Upper lobe of left lung (tissue), 6 donors: ENCODE results near the gene ZNF524. TPM values are rescaled to one million over a fixed set of nuclear protein-coding genes. Genes with fewer than 3 reads are reported as not detected.

Experiments
- ATAC-seq, 2 donors: fragments of 200-7000 bp; cut with Tn5 transposase; one replicate each; pipeline ENCODE4 v1.9.1; 2022; ENCODE audit warnings: mild to moderate bottlenecking in 2 of 2, moderate library complexity in 2 of 2; ENCODE audit not compliant: low FRiP score in 2 of 2
- DNase-seq, 2 donors: peaks; one replicate each; pipeline ENCODE4 v3.0.0-alpha.2; 2019 to 2020
- H3K27ac ChIP-seq, 4 donors: fragments of 200-600 bp; sonication (generic); one replicate each; pipeline ENCODE4 v1.5.1; 2016 to 2019
- H3K27me3 ChIP-seq, 4 donors: fragments of 200-600 bp; sonication (generic); one replicate each; pipeline ENCODE4 v1.5.1; 2017 to 2019
- H3K36me3 ChIP-seq, 4 donors: fragments of 200-600 bp; sonication (generic); one replicate each; pipeline ENCODE4 v1.5.1; 2016 to 2019
- H3K4me1 ChIP-seq, 4 donors: fragments of 200-600 bp; sonication (generic); one replicate each; pipeline ENCODE4 v1.5.1; 2018 to 2019
- H3K4me3 ChIP-seq, 4 donors: fragments of 200-600 bp; sonication (generic); one replicate each; pipeline ENCODE4 v1.5.1; 2017 to 2019; ENCODE audit warnings: mild to moderate bottlenecking in 2 of 4, moderate library complexity in 1 of 4
- H3K9me3 ChIP-seq, 4 donors: fragments of 200-600 bp; sonication (generic); one replicate each; pipeline ENCODE4 v1.5.1; 2018 to 2019
- EP300 ChIP-seq, 4 donors: sonication (generic); formaldehyde crosslinking; IDR thresholded peaks; one replicate each; pipeline ENCODE4 v1.5.1; 2017; ENCODE audit warnings: antibody characterized with exemption in 4 of 4, control low read depth in 2 of 4
- POLR2A ChIP-seq, 4 donors: fragments of 450-650 bp; IDR thresholded peaks; one replicate each; pipeline ENCODE4 v1.5.1; 2016 to 2017; ENCODE audit warnings: antibody characterized with exemption in 4 of 4, mild to moderate bottlenecking in 2 of 4
- POLR2AphosphoS5 ChIP-seq, 2 donors: sonication (generic); formaldehyde crosslinking; IDR thresholded peaks; one replicate each; pipeline ENCODE4 v1.5.1; 2017; ENCODE audit warnings: antibody characterized with exemption in 2 of 2
- WGBS, 2 donors: methylation state at CpG; one replicate each; pipeline ENCODE4 v1.1.5; 2017 to 2018; 5-methylcytosine and 5-hydroxymethylcytosine counted together
- total RNA-seq, 6 donors: library from RNA; depleted of rRNA in 4 of 6; stranded (reverse); fragments of >200 nt in 4 of 6; gene quantifications; one replicate each; pipeline versions ENCODE4 v1.1.0 to v1.2.1, GENCODE V29; 2016 to 2021
- TF ChIP-seq, protein P1 (sequence below), 6 experiments: fragments of 450-650 bp in 4 of 6; fragments of 200-600 bp in 2 of 6; sonication (generic) in 2 of 6; IDR thresholded peaks; one replicate each; pipeline ENCODE4 v1.5.1; 2016 to 2019; ENCODE audit warnings: antibody characterized with exemption in 6 of 6
- donor health status: DM: no; HTN: no; CAD: no; lungs with moderate emphysema.
- donor health status: DM: no; HTN: yes; CAD: no; lungs with severe emphysema.

ZNF524 gene, protein sequence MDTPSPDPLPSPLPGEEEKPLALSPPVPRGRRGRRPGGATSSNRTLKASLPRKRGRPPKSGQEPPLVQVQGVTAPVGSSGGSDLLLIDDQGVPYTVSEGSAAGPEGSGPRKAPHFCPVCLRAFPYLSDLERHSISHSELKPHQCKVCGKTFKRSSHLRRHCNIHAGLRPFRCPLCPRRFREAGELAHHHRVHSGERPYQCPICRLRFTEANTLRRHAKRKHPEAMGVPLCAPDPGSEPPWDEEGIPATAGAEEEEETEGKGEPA
- total RNA-seq: 10 to 100 TPM; 19.9 to 58.7 (median 34.9) TPM

DNA sequence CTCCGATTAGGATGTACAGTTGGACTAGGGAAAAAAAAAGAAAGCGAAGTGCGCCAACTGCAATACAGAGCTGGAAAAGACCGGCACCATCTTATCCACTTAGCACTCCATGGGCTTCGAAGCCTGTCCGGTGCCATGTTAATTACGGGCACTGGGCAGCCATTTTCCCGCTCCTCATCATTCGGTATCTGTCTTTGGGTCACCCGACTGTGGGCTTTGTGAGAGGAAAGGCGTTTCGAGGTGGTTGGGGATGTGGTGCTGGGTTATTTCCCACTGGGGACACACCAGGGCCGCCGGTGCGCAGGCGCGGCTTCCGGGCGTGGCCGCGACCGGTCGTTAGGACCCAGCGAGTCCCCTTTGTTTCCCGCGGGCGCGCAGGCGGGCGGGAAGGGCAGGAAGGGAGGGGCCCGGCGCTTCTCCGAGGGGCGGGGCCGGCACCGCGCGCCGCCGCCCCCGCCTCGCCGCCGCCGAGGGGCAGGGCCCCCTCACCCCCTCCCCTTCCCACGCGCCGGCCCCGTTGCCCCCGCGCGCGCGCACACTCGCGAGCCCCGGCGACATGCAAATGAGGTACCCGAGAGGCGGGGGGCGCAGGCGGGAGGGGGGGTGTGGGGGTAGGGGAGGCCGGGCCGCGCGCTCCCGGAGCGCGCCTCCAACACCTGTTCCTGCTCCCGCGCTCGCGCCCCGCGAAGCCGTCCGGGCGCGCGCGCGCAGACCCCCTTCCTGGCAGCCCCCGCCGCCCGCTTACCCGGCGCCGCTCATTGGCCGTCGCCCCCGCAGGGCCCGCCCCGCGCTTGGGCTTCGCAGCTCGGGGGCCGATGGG lies at the start of gene ZNF524:
Gene ZNF524, plus strand, starts transcription at position 447 of the 820 bp plus-strand sequence. CDS start 1,825 bp downstream, outside the sequence.
- peak; percentile 82 to 84 for ATAC-seq
- WGBS, 2 donors: 0% methylated on average over 10 to 52 of the region's 97 CpGs

DNA sequence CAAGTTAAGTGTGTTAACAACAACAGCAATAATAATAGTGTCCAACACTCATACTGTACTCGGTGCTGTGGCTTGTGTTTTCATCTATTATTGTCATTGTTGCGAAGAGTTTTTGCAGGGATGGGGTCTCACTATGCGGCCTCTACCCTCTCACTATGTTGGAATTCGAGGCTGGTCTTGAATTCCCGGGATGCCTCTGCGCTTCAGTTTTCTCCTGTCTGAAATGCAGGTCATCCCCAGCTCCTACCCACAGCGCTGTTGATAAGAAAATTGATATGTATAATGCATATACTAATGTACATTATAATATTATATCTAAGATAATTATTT lies 49.8 kb upstream of the ZNF524 start:
- Histone ChIP-seq H3K9me3 (no peaks in the 10 kb centered on the region), H3K36me3 (no peaks in the 10 kb centered on the region), H3K27me3 (no peaks in the 10 kb centered on the region), H3K4me3 (peak overlapping the region in 1 of 4 donors; percentile 18), H3K4me1 (peaks cover 0 to 30% (median 6%) of the 10 kb centered on the region in 4 donors), H3K27ac (no peak overlapping the region)
- 63 to 69% methylated on average over 7 of the region's 7 CpGs for WGBS, 2 donors
- DNase-seq: no peak
- no peak for ATAC-seq
- no peak for TF ChIP-seq EP300 (IDR thresholded peaks at IDR 0.05)
- TF ChIP-seq, protein P1, sequence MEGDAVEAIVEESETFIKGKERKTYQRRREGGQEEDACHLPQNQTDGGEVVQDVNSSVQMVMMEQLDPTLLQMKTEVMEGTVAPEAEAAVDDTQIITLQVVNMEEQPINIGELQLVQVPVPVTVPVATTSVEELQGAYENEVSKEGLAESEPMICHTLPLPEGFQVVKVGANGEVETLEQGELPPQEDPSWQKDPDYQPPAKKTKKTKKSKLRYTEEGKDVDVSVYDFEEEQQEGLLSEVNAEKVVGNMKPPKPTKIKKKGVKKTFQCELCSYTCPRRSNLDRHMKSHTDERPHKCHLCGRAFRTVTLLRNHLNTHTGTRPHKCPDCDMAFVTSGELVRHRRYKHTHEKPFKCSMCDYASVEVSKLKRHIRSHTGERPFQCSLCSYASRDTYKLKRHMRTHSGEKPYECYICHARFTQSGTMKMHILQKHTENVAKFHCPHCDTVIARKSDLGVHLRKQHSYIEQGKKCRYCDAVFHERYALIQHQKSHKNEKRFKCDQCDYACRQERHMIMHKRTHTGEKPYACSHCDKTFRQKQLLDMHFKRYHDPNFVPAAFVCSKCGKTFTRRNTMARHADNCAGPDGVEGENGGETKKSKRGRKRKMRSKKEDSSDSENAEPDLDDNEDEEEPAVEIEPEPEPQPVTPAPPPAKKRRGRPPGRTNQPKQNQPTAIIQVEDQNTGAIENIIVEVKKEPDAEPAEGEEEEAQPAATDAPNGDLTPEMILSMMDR (IDR thresholded peaks at IDR 0.05): no peak

More for the DNA sequence above, at the start of gene ZNF524:
- peak within 1 kb of the TSS; percentile 65 to 89 (median 76) for H3K4me3 ChIP-seq
- peak within 1 kb of the TSS; percentile 97 to 99 (median 99) for H3K27ac ChIP-seq
- H3K27me3 ChIP-seq: no peaks in the 10 kb centered on the region
- peaks cover 24 to 44% (median 30%) of the 10 kb centered on the region in 4 donors for H3K4me1 ChIP-seq
- peak; percentile 87 to 97 for DNase-seq
- peak in 1 of 4 donors; percentile 38 for TF ChIP-seq POLR2A (IDR thresholded peaks at IDR 0.05)
- TF ChIP-seq, protein P1 (IDR thresholded peaks at IDR 0.05): peak in 1 of 6 experiments; percentile 40
- TF ChIP-seq POLR2AphosphoS5 (IDR thresholded peaks at IDR 0.05): peak; percentile 25 to 29
- TF ChIP-seq EP300 (IDR thresholded peaks at IDR 0.05): no peak
- H3K9me3 ChIP-seq: no peaks in the 10 kb centered on the region
- H3K36me3 ChIP-seq: peaks cover 0 to 33% (median 16%) of the 10 kb centered on the region in 4 donors

DNA sequence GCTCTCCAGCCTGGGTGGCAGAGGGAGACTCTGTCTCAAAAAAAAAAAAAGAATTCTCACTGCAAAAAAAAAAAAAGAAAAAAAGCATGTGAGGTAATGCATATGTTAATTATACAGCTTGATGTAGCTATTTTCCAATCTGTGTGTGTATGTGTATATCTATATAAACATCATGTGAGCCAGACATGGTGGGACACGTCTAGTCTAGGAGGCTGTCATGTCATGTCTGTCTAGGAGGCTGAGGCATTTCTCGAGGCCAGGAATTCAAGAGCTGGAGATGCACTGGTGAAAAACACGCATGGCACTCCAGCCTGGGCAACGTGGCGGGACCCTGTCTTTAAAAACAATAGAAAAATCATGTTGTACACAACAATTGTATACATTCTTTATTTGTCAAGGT lies 47.9 kb upstream of the ZNF524 start:
- 57 to 73% methylated on average over 5 of the region's 5 CpGs for WGBS, 2 donors
- no peak overlapping the region for H3K4me3 ChIP-seq

DNA sequence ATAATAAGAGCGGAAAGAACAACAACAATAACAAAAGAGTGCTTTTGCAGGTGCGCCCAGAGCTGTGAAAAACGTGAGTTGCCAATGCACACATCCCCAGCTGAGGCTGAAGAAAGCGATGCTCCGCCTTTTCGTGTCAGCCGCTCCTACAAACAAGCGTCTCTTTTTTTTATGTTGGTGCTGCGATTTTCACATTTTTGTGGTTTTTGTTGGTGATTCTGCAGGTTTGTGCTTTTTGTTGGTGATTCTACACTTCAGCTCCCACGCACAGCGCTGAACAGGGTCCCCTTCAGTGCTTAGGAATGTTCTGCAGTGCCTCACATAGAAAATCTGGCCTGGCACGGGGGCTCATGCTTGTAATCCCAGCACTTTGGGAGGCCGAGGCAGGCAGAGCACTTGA lies 47.5 kb upstream of the ZNF524 start:
- H3K36me3 ChIP-seq: no peaks in the 10 kb centered on the region
- H3K4me1 ChIP-seq: peaks cover 0 to 12% (median 6%) of the 10 kb centered on the region in 4 donors
- H3K4me3 ChIP-seq: no peak overlapping the region
- 59 to 65% methylated on average over 12 to 13 of the region's 13 CpGs for WGBS, 2 donors
- H3K9me3 ChIP-seq: no peaks in the 10 kb centered on the region
- H3K27ac ChIP-seq: no peak overlapping the region
- TF ChIP-seq EP300 (IDR thresholded peaks at IDR 0.05) (no peak), POLR2A (IDR thresholded peaks at IDR 0.05) (no peak), POLR2AphosphoS5 (IDR thresholded peaks at IDR 0.05) (no peak)
- TF ChIP-seq, protein P1 (IDR thresholded peaks at IDR 0.05): no peak
- DNase-seq (no peak), ATAC-seq (no peak)
- H3K27me3 ChIP-seq: no peaks in the 10 kb centered on the region

More for the DNA sequence above, 47.9 kb upstream of the ZNF524 start:
- Histone ChIP-seq H3K9me3 (no peaks in the 10 kb centered on the region), H3K27ac (no peak overlapping the region), H3K36me3 (no peaks in the 10 kb centered on the region), H3K27me3 (no peaks in the 10 kb centered on the region), H3K4me1 (peaks cover 0 to 16% (median 6%) of the 10 kb centered on the region in 4 donors)
- DNase-seq: no peak
- TF ChIP-seq POLR2A (IDR thresholded peaks at IDR 0.05) (no peak), EP300 (IDR thresholded peaks at IDR 0.05) (no peak), POLR2AphosphoS5 (IDR thresholded peaks at IDR 0.05) (no peak)
- TF ChIP-seq, protein P1 (IDR thresholded peaks at IDR 0.05): no peak
- no peak for ATAC-seq
